ENCODE measurements around the gene ARHGAP6.

The ARHGAP6 gene

GRCh38 chrX:11346121-11346682, 319.5 kb downstream of the ARHGAP6 start:
- DNase-seq = no peak

GRCh38 chrX:11342673-11343072, 323.0 kb downstream of the ARHGAP6 start:
- no peak for DNase-seq

- DNase-seq = no peak
These were observed 324.2 kb downstream of the ARHGAP6 start for GRCh38 chrX:11341274-11342201.

- no peak for DNase-seq
These were observed 328.3 kb downstream of the ARHGAP6 start for GRCh38 chrX:11337292-11338009.

GRCh38 chrX:11336201-11336600, 329.5 kb downstream of the ARHGAP6 start:
- no peak for DNase-seq

GRCh38 chrX:11334165-11334564, 331.6 kb downstream of the ARHGAP6 start:
- no peak for DNase-seq

GRCh38 chrX:11331788-11332187, 333.9 kb downstream of the ARHGAP6 start:
- no peak for DNase-seq

GRCh38 chrX:11329021-11329420, 336.7 kb downstream of the ARHGAP6 start:
- no peak for DNase-seq

- no peak for DNase-seq
These were observed 337.6 kb downstream of the ARHGAP6 start for GRCh38 chrX:11328134-11328533.

- no peak for DNase-seq
These were observed 343.7 kb downstream of the ARHGAP6 start for GRCh38 chrX:11321986-11322385.

GRCh38 chrX:11319806-11320520, 345.8 kb downstream of the ARHGAP6 start:
- DNase-seq = no peak

GRCh38 chrX:11311706-11312105, 354.0 kb downstream of the ARHGAP6 start:
- no peak for DNase-seq

- DNase-seq = no peak
These were observed 356.5 kb downstream of the ARHGAP6 start for GRCh38 chrX:11309220-11309619.

- DNase-seq = no peak
These were observed 360.1 kb downstream of the ARHGAP6 start for GRCh38 chrX:11305641-11306040.

- no peak for DNase-seq
These were observed 360.9 kb downstream of the ARHGAP6 start for GRCh38 chrX:11304829-11305228.

GRCh38 chrX:11298600-11298999, 367.1 kb downstream of the ARHGAP6 start:
- no peak for DNase-seq

- no peak for DNase-seq
These were observed 369.7 kb downstream of the ARHGAP6 start for GRCh38 chrX:11296051-11296450.

GRCh38 chrX:11293113-11293512, 372.6 kb downstream of the ARHGAP6 start, which contains the start of gene AMELX:
TSS of gene AMELX (plus strand) at chrX:11293413. CDS start at chrX:11294789, 1,376 bp downstream.
- DNase-seq = no peak

- no peak for DNase-seq
These were observed 375.2 kb downstream of the ARHGAP6 start for GRCh38 chrX:11290416-11291102.

GRCh38 chrX:11287505-11287904, 378.2 kb downstream of the ARHGAP6 start:
- DNase-seq = no peak

GRCh38 chrX:11285651-11286050, 380.1 kb downstream of the ARHGAP6 start:
- no peak for DNase-seq

GRCh38 chrX:11282043-11282442, 383.7 kb downstream of the ARHGAP6 start:
- no peak for DNase-seq
